Fibroblast of lung (primary cell): ENCODE results near the gene METTL16.

Experiments
- CTCF ChIP-seq, 2 donors: IDR thresholded peaks in 1 of 2; conservative IDR thresholded peaks in 1 of 2; 1 replicate in 1 of 2; 2 replicates in 1 of 2; pipeline ENCODE4 v1.5.1; 2011 to 2012; ENCODE audit warnings: low read length in 2 of 2, control low read depth in 1 of 2, inconsistent platforms in 1 of 2, low read depth in 1 of 2, mild to moderate bottlenecking in 1 of 2
- EZH2 ChIP-seq: IDR thresholded peaks from 2 replicates; pipeline ENCODE4 v1.5.1; 2012; ENCODE audit warnings: low read length, control low read depth, mild to moderate bottlenecking; ENCODE audit errors: missing control alignments

GRCh38 chr17:2368359-2368758 lies 143.3 kb downstream of the METTL16 start:
- TF ChIP-seq CTCF (conservative IDR thresholded peaks at IDR 0.05 in 1 of 2, IDR thresholded peaks at IDR 0.05 in 1 of 2; ENCODE audit: low read depth in 1 of 2, low read length in 2 of 2) (no peak), EZH2 (no peak)
